ENCODE results near the gene LRMDA.

DNA sequence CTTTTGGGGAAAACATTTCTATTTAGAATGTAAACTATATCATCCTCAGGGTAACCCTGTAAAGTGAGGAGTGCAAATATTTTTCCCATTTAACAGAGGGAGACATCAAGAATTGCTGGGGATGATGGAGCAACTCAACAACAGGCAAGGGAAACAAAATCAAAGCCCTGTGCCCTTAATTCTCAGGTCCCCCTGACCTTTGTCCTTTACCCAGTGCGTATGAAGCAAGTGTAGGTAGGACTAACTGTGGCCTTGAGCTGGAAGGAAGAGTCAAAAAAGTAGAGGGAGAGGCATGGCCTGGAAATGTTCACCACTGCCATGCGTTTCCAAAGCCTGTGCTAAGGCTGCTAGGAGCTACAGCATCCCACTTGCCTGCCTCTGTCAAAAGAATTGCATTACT is 896.9 kb downstream of the LRMDA start:
- TF ChIP-seq POLR2A (IDR thresholded peaks at IDR 0.05), result no peak
- TF ChIP-seq, protein P1, sequence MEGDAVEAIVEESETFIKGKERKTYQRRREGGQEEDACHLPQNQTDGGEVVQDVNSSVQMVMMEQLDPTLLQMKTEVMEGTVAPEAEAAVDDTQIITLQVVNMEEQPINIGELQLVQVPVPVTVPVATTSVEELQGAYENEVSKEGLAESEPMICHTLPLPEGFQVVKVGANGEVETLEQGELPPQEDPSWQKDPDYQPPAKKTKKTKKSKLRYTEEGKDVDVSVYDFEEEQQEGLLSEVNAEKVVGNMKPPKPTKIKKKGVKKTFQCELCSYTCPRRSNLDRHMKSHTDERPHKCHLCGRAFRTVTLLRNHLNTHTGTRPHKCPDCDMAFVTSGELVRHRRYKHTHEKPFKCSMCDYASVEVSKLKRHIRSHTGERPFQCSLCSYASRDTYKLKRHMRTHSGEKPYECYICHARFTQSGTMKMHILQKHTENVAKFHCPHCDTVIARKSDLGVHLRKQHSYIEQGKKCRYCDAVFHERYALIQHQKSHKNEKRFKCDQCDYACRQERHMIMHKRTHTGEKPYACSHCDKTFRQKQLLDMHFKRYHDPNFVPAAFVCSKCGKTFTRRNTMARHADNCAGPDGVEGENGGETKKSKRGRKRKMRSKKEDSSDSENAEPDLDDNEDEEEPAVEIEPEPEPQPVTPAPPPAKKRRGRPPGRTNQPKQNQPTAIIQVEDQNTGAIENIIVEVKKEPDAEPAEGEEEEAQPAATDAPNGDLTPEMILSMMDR (IDR thresholded peaks at IDR 0.05), result no peak
- no peak for TF ChIP-seq POLR2AphosphoS5 (IDR thresholded peaks at IDR 0.05)
